KMS-11 (cell line): ENCODE data around the gene RAD23B.

Experiments used
- H2AFZ ChIP-seq: fragments of 200-600 bp; sonication (generic); 2 replicates; pipeline ENCODE4 v1.6.1; 2016; ENCODE audit warnings: antibody characterized with exemption, mixed run types, low read depth
- H3K27ac ChIP-seq: fragments of 200-600 bp; sonication (generic); 2 replicates; pipeline ENCODE4 v1.6.1; 2016; ENCODE audit warnings: mild to moderate bottlenecking, mixed run types
- H3K27me3 ChIP-seq: fragments of 200-600 bp; sonication (generic); 2 replicates; pipeline ENCODE4 v1.6.1; 2017; ENCODE audit warnings: mild to moderate bottlenecking, low read depth, mixed run types, moderate library complexity; ENCODE audit not compliant: insufficient read depth
- H3K36me3 ChIP-seq: fragments of 200-600 bp; sonication (generic); 2 replicates; pipeline ENCODE4 v1.6.1; 2017; ENCODE audit warnings: mild to moderate bottlenecking, mixed run types; ENCODE audit not compliant: insufficient read depth
- H3K4me1 ChIP-seq: fragments of 200-600 bp; sonication (generic); 2 replicates; pipeline ENCODE4 v1.6.1; 2016; ENCODE audit warnings: mild to moderate bottlenecking, low read depth, mixed run types; ENCODE audit not compliant: poor library complexity, severe bottlenecking
- H3K4me2 ChIP-seq: fragments of 200-600 bp; sonication (generic); 2 replicates; pipeline ENCODE4 v1.7.0; 2016; ENCODE audit warnings: mild to moderate bottlenecking, mixed run types
- H3K4me3 ChIP-seq: fragments of 200-600 bp; sonication (generic); IDR thresholded peaks from 2 replicates; pipeline ENCODE4 v1.6.1; 2017; ENCODE audit warnings: low read depth, low read length, mixed read lengths; ENCODE audit not compliant: insufficient read depth
- H3K79me2 ChIP-seq: fragments of 200-600 bp; sonication (generic); 2 replicates; pipeline ENCODE4 v1.6.1; 2016; ENCODE audit warnings: low read depth, mixed run types; ENCODE audit not compliant: insufficient read depth
- H3K9ac ChIP-seq: fragments of 200-600 bp; sonication (generic); 2 replicates; pipeline ENCODE4 v1.6.1; 2016; ENCODE audit warnings: mild to moderate bottlenecking, mixed run types
- H4K20me1 ChIP-seq: fragments of 200-600 bp; sonication (generic); 2 replicates; pipeline ENCODE4 v1.6.1; 2016; ENCODE audit warnings: mild to moderate bottlenecking, mixed run types; ENCODE audit not compliant: insufficient read depth
- CTCF ChIP-seq: fragments of 200-600 bp; sonication (generic); conservative IDR thresholded peaks from 2 replicates; pipeline ENCODE4 v1.6.1; 2017; ENCODE audit warnings: low read depth, mild to moderate bottlenecking, antibody characterized with exemption, low read length, moderate library complexity, mixed read lengths

The RAD23B gene

GRCh38 chr9:107274953-107275422, 8.1 kb upstream of the RAD23B start:
- Histone ChIP-seq H3K4me1 (peaks cover 24% of the 10 kb centered on the region), H3K79me2 (no peaks in the 10 kb centered on the region), H3K36me3 (no peaks in the 10 kb centered on the region), H3K9ac (no peak overlapping the region), H4K20me1 (no peaks in the 10 kb centered on the region), H2AFZ (no peak overlapping the region), H3K4me3 (no peak overlapping the region), H3K27me3 (no peaks in the 10 kb centered on the region), H3K27ac (no peak overlapping the region), H3K4me2 (peak overlapping the region; percentile 14; the same call in 1 of the 2 replicates)
- no peak for TF ChIP-seq CTCF

GRCh38 chr9:107275530-107275929, 7.5 kb upstream of the RAD23B start:
- H3K36me3 ChIP-seq: no peaks in the 10 kb centered on the region
- TF ChIP-seq CTCF: no peak
- no peak overlapping the region for H2AFZ ChIP-seq
- H3K4me2 ChIP-seq: 0 out of 2 replicates have a peak overlapping the region, but pooled peaks have one; percentile 25
- H3K4me1 ChIP-seq: peaks cover 24% of the 10 kb centered on the region
- H3K9ac ChIP-seq: no peak overlapping the region
- H3K79me2 ChIP-seq: no peaks in the 10 kb centered on the region
- no peak overlapping the region for H3K4me3 ChIP-seq
- H4K20me1 ChIP-seq: no peaks in the 10 kb centered on the region
- H3K27ac ChIP-seq: no peak overlapping the region
- H3K27me3 ChIP-seq: no peaks in the 10 kb centered on the region

GRCh38 chr9:107276966-107277710, 5.9 kb upstream of the RAD23B start:
- H3K9ac ChIP-seq: no peak overlapping the region
- H3K4me1 ChIP-seq: peaks cover 37% of the 10 kb centered on the region
- no peak overlapping the region for H3K4me2 ChIP-seq
- no peak overlapping the region for H3K4me3 ChIP-seq
- H3K79me2 ChIP-seq: no peaks in the 10 kb centered on the region
- H3K36me3 ChIP-seq: no peaks in the 10 kb centered on the region
- H3K27me3 ChIP-seq: no peaks in the 10 kb centered on the region; the same call in 1 of the 2 replicates
- no peak overlapping the region for H2AFZ ChIP-seq
- H4K20me1 ChIP-seq: no peaks in the 10 kb centered on the region
- no peak for TF ChIP-seq CTCF
- no peak overlapping the region for H3K27ac ChIP-seq

GRCh38 chr9:107277801-107278200, 5.3 kb upstream of the RAD23B start:
- Histone ChIP-seq H3K4me2 (no peak overlapping the region), H3K9ac (no peak overlapping the region), H3K27me3 (no peaks in the 10 kb centered on the region; the same call in 1 of the 2 replicates), H3K79me2 (no peaks in the 10 kb centered on the region), H4K20me1 (no peaks in the 10 kb centered on the region), H3K27ac (no peak overlapping the region), H3K36me3 (no peaks in the 10 kb centered on the region), H3K4me3 (no peak overlapping the region), H3K4me1 (peaks cover 40% of the 10 kb centered on the region), H2AFZ (no peak overlapping the region)
- no peak for TF ChIP-seq CTCF
